SU-DHL-6 (cell line): Measurements from ENCODE around the gene LUM.

ENCODE experiments used
- H2AFZ ChIP-seq: fragments of 200-600 bp; sonication (generic); 2 replicates; pipeline ENCODE4 v1.6.1; 2014; ENCODE audit warnings: low read depth, mild to moderate bottlenecking, moderate library complexity, mixed read lengths, antibody characterized with exemption, low read length; ENCODE audit not compliant: severe bottlenecking
- H3F3A ChIP-seq: fragments of 200-600 bp; shearing (Covaris generic); 2 replicates; pipeline ENCODE4 v1.6.0; 2016; ENCODE audit warnings: antibody characterized with exemption, mild to moderate bottlenecking; ENCODE audit not compliant: insufficient read depth
- H3K27ac ChIP-seq: fragments of 200-600 bp; sonication (generic); 2 replicates; pipeline ENCODE4 v1.5.1; 2016; ENCODE audit warnings: low read depth, mild to moderate bottlenecking, low read length, moderate library complexity, mixed read lengths
- H3K27me3 ChIP-seq: fragments of 200-600 bp; sonication (generic), shearing (Covaris generic); 2 replicates; pipeline ENCODE4 v1.6.0; 2014; ENCODE audit warnings: mild to moderate bottlenecking, low read length
- H3K36me3 ChIP-seq: fragments of 200-600 bp; sonication (generic); 2 replicates; pipeline ENCODE4 v1.6.1; 2014; ENCODE audit warnings: mild to moderate bottlenecking, low read length, mixed read lengths
- H3K4me2 ChIP-seq: fragments of 300-600, 200-600 bp; shearing (Covaris generic), sonication (generic); 2 replicates; pipeline ENCODE4 v1.6.0; 2014; ENCODE audit warnings: low read length, low read depth, mild to moderate bottlenecking; ENCODE audit not compliant: poor library complexity, severe bottlenecking
- H3K4me3 ChIP-seq: fragments of 200-600 bp; sonication (generic); 2 replicates; pipeline ENCODE4 v1.5.1; 2014; ENCODE audit warnings: antibody characterized with exemption, low read length, mild to moderate bottlenecking, mixed read lengths; ENCODE audit not compliant: insufficient read depth, poor library complexity, severe bottlenecking
- H3K79me2 ChIP-seq: fragments of 200-600 bp; sonication (generic); 2 replicates; pipeline ENCODE4 v1.6.1; 2014; ENCODE audit warnings: mild to moderate bottlenecking, low read length, moderate library complexity; ENCODE audit not compliant: insufficient read depth
- H3K9ac ChIP-seq: fragments of 200-600 bp; sonication (generic); 2 replicates; pipeline ENCODE4 v1.7.0; 2014; ENCODE audit warnings: mild to moderate bottlenecking, low read length
- H3K9me2 ChIP-seq: fragments of 200-600 bp; sonication (generic); replicated peaks from 2 replicates; pipeline ENCODE4 v1.6.1; 2014; ENCODE audit warnings: low read length; ENCODE audit not compliant: insufficient read depth
- H3K9me3 ChIP-seq: fragments of 200-600 bp; sonication (generic); 2 replicates; pipeline ENCODE4 v1.6.1; 2014; ENCODE audit warnings: low read length, mixed read lengths; ENCODE audit not compliant: insufficient read depth
- H4K20me1 ChIP-seq: fragments of 200-600 bp; sonication (generic); 2 replicates; pipeline ENCODE4 v1.6.1; 2014; ENCODE audit warnings: low read depth, mild to moderate bottlenecking, antibody characterized with exemption, low read length, moderate library complexity, mixed read lengths
- EZH2phosphoT487 ChIP-seq: fragments of 200-600 bp; sonication (generic), shearing (Covaris generic); conservative IDR thresholded peaks from 2 replicates; pipeline ENCODE4 v1.6.1; 2018; ENCODE audit warnings: mild to moderate bottlenecking, antibody characterized with exemption, low read length, moderate library complexity, mixed read lengths
- TF ChIP-seq, protein P1 (sequence below): fragments of 200-600 bp; sonication (generic); IDR thresholded peaks from one replicate; pipeline ENCODE4 v1.5.1; 2017; ENCODE audit warnings: antibody characterized with exemption, mild to moderate bottlenecking, low read length, moderate library complexity; ENCODE audit not compliant: insufficient read depth, poor library complexity, severe bottlenecking

The LUM gene

GRCh38 chr12:91074154-91074709, 37.1 kb downstream of the LUM start:
- TF ChIP-seq, protein P1, sequence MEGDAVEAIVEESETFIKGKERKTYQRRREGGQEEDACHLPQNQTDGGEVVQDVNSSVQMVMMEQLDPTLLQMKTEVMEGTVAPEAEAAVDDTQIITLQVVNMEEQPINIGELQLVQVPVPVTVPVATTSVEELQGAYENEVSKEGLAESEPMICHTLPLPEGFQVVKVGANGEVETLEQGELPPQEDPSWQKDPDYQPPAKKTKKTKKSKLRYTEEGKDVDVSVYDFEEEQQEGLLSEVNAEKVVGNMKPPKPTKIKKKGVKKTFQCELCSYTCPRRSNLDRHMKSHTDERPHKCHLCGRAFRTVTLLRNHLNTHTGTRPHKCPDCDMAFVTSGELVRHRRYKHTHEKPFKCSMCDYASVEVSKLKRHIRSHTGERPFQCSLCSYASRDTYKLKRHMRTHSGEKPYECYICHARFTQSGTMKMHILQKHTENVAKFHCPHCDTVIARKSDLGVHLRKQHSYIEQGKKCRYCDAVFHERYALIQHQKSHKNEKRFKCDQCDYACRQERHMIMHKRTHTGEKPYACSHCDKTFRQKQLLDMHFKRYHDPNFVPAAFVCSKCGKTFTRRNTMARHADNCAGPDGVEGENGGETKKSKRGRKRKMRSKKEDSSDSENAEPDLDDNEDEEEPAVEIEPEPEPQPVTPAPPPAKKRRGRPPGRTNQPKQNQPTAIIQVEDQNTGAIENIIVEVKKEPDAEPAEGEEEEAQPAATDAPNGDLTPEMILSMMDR = no peak
- no peak for TF ChIP-seq EZH2phosphoT487
- Histone ChIP-seq H3K4me3 (no peak overlapping the region), H3K27me3 (no peaks in the 10 kb centered on the region), H3F3A (no peaks in the 10 kb centered on the region), H3K9me3 (no peaks in the 10 kb centered on the region), H3K36me3 (no peaks in the 10 kb centered on the region), H3K4me2 (no peak overlapping the region), H4K20me1 (no peaks in the 10 kb centered on the region), H3K79me2 (no peaks in the 10 kb centered on the region), H3K9ac (no peak overlapping the region), H3K27ac (no peak overlapping the region), H3K9me2 (no peaks in the 10 kb centered on the region), H2AFZ (no peak overlapping the region)

DNA sequence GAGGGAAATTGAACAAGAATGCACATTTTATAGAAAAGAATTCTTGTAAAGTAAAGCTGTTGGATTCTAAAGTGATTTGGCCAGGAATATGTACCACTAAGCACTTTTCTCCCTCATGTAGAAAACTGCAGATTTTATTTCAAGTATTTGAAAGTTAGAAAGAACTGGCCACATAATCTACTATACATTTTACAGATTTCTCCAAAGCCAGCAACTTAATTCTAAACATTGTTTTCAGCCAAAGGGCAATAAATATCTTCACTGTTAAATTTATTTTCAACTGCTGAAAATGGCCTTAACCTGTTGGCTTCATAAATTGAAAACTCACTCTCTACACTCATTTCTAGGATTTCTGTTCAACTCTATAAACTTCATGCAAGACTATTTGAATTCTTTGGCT, 37.9 kb downstream of the LUM start:
- Histone ChIP-seq H3K4me2 (no peak overlapping the region), H3K9me2 (no peaks in the 10 kb centered on the region), H3K36me3 (no peaks in the 10 kb centered on the region), H3K4me3 (no peak overlapping the region), H3K27ac (no peak overlapping the region), H3F3A (no peaks in the 10 kb centered on the region), H3K79me2 (no peaks in the 10 kb centered on the region), H3K9ac (no peak overlapping the region), H2AFZ (no peak overlapping the region), H4K20me1 (no peaks in the 10 kb centered on the region), H3K9me3 (no peaks in the 10 kb centered on the region), H3K27me3 (no peaks in the 10 kb centered on the region)
- TF ChIP-seq, protein P1 = no peak
- no peak for TF ChIP-seq EZH2phosphoT487

DNA sequence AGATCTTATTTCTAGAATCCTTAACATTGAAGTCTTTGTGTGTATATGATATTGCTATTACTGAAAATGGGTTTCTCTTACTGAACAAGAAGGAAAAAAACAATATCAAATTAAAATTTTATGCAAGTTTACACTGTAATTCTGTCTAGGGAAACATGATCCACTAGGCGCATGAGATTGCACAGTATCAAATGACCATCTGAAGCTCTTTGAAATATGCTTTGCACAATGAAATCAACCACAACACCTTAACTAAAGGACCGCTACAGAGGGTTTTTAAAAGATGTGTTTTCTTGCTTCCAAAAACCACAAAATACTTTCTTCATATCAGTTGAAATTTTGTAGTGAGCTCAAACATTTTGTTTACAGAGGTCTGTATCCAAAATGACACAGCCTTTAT, 38.4 kb downstream of the LUM start:
- Histone ChIP-seq H2AFZ (no peak overlapping the region), H3K4me2 (no peak overlapping the region), H3K79me2 (no peaks in the 10 kb centered on the region), H3K9ac (no peak overlapping the region), H3F3A (no peaks in the 10 kb centered on the region), H4K20me1 (no peaks in the 10 kb centered on the region), H3K9me2 (no peaks in the 10 kb centered on the region), H3K9me3 (no peaks in the 10 kb centered on the region), H3K27me3 (no peaks in the 10 kb centered on the region), H3K36me3 (no peaks in the 10 kb centered on the region), H3K4me3 (no peak overlapping the region), H3K27ac (no peak overlapping the region)
- TF ChIP-seq, protein P1 = no peak
- TF ChIP-seq EZH2phosphoT487 = no peak

- Histone ChIP-seq H2AFZ (no peak overlapping the region), H3F3A (no peaks in the 10 kb centered on the region), H3K9me3 (no peaks in the 10 kb centered on the region), H3K9ac (no peak overlapping the region), H3K79me2 (no peaks in the 10 kb centered on the region), H4K20me1 (no peaks in the 10 kb centered on the region), H3K9me2 (no peaks in the 10 kb centered on the region), H3K27me3 (no peaks in the 10 kb centered on the region), H3K4me2 (no peak overlapping the region), H3K4me3 (no peak overlapping the region), H3K27ac (no peak overlapping the region), H3K36me3 (no peaks in the 10 kb centered on the region)
- TF ChIP-seq EZH2phosphoT487 = no peak
- TF ChIP-seq, protein P1 = no peak
Observed at GRCh38 chr12:91070936-91071335, 40.4 kb downstream of the LUM start.
